GM18507 (cell line): ENCODE results near the gene PLOD3.

Experiments
- DNase-seq: peaks from one replicate; pipeline ENCODE4 v3.0.0; 2011; ENCODE audit warnings: low read depth; ENCODE audit not compliant: insufficient read length; ENCODE audit errors: extremely low spot score
- FAIRE-seq: peaks from 2 replicates; lab custom pipeline; 2011; peaks lifted over from hg19 to GRCh38; lab: Jason Lieb, UNC

PLOD3 gene

DNA sequence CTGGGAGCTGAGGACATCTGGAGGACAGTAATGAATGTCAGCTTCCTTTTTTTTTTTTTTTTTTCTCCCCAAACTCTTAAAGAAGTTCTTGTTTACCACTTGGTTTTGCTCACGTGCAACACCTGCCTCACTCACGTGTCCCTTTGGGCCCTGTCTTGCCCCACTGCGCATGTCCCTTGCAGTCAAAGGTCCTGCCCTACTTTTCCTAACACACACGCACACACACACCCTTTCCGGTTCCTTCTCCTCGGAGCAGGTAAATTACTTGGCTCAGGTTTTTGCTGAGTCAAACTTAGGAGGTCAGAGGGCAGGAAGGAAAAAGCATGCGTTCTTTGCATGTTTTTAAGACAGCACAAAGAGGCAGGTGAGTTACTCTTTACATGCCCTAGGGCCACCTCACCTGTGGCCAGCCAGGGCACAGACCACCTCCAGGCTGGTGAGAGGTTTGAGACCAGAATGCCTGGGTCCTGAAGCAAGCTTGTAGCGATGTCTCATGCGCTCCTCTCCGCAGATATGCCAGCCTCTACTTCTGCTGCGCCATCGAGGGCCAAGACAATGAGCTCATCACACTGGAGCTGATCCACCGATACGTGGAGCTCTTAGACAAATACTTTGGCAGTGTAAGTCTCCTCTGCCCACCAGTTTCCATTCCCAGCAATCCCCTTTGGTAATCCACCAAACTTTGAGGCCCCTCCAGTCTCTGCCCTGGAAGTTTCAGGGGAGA is 60.4 kb downstream of the PLOD3 start:
- no peak for DNase-seq
- no peak for FAIRE-seq

DNA sequence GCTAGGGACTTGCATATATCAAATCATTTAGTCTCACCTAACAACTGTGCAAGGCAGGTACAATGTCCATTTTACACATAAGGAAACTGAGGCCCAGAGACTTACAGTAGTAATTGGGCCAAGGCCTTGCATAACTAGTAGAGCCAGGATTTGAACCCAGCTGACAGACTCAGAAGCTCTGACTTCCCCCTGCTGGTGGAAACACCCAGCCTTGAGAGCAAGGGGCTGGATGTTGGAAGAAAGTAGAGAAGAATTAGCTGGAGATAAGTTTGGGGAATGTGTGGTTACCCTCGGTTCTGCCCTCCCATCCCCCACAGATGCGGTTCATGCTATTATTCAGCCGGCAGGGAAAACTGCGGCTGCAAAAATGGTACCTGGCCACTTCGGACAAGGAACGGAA is 61.1 kb downstream of the PLOD3 start:
- DNase-seq = no peak
- no peak for FAIRE-seq
